ENCODE data around the gene PTK6.
"Not testable (repeated sequence)": the region's sequence is repeated elsewhere in the genome, so short reads cannot be mapped to it uniquely, and the experiment has no call there.

The PTK6 gene

DNA sequence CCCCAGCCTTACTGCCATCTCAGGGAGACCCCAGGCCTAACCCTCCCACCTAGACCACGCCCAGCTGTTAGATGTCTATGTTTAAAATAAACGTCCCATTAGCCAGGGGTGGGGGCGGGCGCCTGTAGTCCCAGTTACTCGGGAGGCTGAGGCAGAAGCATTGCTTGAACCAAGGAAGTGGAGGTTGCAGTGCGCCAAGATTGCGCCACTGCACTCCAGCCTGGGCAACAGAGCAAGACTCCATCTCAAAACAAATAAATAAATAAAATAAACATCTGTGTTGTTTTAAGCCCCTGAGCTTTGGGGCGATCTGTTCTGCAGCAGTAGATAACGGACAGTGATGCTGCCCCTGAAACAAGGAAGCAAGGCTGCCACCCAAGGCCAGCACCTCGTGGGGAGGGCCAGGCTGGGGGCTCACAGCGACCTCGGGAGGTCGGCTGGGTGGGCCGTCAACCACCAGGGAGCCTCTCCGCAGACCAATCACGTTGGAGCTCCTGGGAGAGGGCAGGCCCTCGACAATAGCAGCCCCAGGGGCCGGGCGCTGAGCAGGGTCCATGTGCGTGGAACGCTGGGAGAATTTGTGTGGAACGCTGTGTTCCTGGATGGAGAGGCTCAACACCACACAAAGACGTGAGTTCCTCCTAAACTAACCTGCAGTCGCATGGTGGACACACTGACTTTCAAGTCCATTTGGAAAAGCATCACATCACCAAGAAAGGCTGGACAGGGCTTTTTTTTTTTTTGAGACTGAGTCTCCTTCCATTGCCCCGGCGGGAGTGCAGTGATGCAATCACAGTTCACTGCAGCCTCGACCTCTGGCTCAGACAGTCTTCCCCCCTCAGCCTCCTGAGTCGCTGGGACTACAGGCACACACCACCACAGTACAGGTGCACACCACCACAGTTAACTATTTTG, 37.9 kb upstream of the PTK6 start:
- peak overlapping the region; percentile 12 for H3K27ac ChIP-seq (ENCODE audit: low read depth, low read length)
- H3K4me3 ChIP-seq (ENCODE audit: low read depth in 1 of 2, low read length in 2 of 2) = peak overlapping the region in 1 of 2 donors; percentile 55
- H3K27me3 ChIP-seq (ENCODE audit: control insufficient read depth in 1 of 2, insufficient read depth in 2 of 2, low read length in 2 of 2) = no peaks in the 10 kb centered on the region
- H3K9me3 ChIP-seq (ENCODE audit: low read length) = no peaks in the 10 kb centered on the region
- no peak overlapping the region for H3K9ac ChIP-seq (ENCODE audit: low read length)
- H3K4me1 ChIP-seq (ENCODE audit: insufficient read depth, low read length) = peaks cover 12% of the 10 kb centered on the region
- H3K36me3 ChIP-seq (ENCODE audit: insufficient read depth, low read length) = no peaks in the 10 kb centered on the region

- H3K9ac ChIP-seq (ENCODE audit: low read length) = peak within 1 kb of the TSS; percentile 87
- peaks cover 12% of the 10 kb centered on the region for H3K4me1 ChIP-seq (ENCODE audit: insufficient read depth, low read length)
- H3K9me3 ChIP-seq (ENCODE audit: low read length) = no peaks in the 10 kb centered on the region
- peak within 1 kb of the TSS; percentile 68 for H3K27ac ChIP-seq (ENCODE audit: low read depth, low read length)
- H3K27me3 ChIP-seq (ENCODE audit: control insufficient read depth in 1 of 2, insufficient read depth in 2 of 2, low read length in 2 of 2) = no peaks in the 10 kb centered on the region
- H3K4me3 ChIP-seq (ENCODE audit: low read depth in 1 of 2, low read length in 2 of 2) = peak within 1 kb of the TSS; percentile 74 to 87
- H3K36me3 ChIP-seq (ENCODE audit: insufficient read depth, low read length) = no peaks in the 10 kb centered on the region
Measured at GRCh38 chr20:63574156-63574828, 37.1 kb upstream of the PTK6 start, which contains the start of gene HELZ2. Gene HELZ2 (minus strand): TSS chr20:63574239. CDS start chr20:63572385, 1,854 bp downstream.

GRCh38 chr20:63573647-63574131, 36.5 kb upstream of the PTK6 start:
- Histone ChIP-seq H3K4me1 (ENCODE audit: insufficient read depth, low read length) (peaks cover 12% of the 10 kb centered on the region), H3K4me3 (ENCODE audit: low read depth in 1 of 2, low read length in 2 of 2) (peak overlapping the region; percentile 74 to 87), H3K27ac (ENCODE audit: low read depth, low read length) (peak overlapping the region; percentile 68), H3K9ac (ENCODE audit: low read length) (peak overlapping the region; percentile 87), H3K27me3 (ENCODE audit: control insufficient read depth in 1 of 2, insufficient read depth in 2 of 2, low read length in 2 of 2) (no peaks in the 10 kb centered on the region), H3K36me3 (ENCODE audit: insufficient read depth, low read length) (no peaks in the 10 kb centered on the region), H3K9me3 (ENCODE audit: low read length) (no peaks in the 10 kb centered on the region)

- H3K27me3 ChIP-seq (ENCODE audit: control insufficient read depth in 1 of 2, insufficient read depth in 2 of 2, low read length in 2 of 2) = no peaks in the 10 kb centered on the region
- H3K36me3 ChIP-seq (ENCODE audit: insufficient read depth, low read length) = no peaks in the 10 kb centered on the region
- H3K9ac ChIP-seq (ENCODE audit: low read length) = peak overlapping the region; percentile 87
- peak overlapping the region; percentile 74 to 87 for H3K4me3 ChIP-seq (ENCODE audit: low read depth in 1 of 2, low read length in 2 of 2)
- H3K9me3 ChIP-seq (ENCODE audit: low read length) = no peaks in the 10 kb centered on the region
- peak overlapping the region; percentile 68 for H3K27ac ChIP-seq (ENCODE audit: low read depth, low read length)
- H3K4me1 ChIP-seq (ENCODE audit: insufficient read depth, low read length) = peaks cover 12% of the 10 kb centered on the region
Measured at GRCh38 chr20:63572788-63573646, 35.8 kb upstream of the PTK6 start.

DNA sequence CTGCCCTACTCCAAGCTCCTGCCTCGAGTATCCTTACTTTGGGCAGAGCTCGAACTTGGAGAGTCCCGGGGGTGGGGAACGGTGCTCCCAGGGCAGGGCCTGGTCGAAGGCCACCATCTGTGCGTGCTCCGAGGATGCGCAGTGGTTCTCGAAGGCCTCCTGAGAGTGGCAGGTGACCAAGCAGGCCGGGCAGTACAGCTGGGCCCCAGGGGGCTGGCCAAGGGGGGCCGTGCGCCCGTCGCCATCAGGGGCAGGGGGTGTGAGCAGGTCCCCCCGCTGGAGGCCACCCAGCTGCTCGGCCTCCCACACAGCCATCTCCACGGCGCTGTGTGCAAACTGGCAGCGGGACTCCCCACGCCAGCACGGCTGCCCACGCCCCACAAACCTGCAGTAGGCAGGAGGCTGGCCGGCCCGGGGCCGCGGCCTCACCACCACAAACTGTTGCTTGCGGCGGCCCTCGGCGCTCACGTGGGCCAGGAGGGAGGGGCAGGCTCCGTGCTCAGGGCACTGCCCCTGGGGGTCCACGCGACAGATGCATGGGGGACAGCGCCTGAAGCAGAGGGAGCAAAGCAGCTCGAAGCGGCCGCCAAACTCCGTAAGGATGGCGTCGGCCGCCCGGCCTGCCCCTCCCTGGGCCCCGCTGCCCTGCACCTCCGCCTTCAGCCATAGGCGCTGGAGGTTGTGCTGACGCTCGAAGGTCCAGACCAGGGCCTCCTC, 35.1 kb upstream of the PTK6 start:
- Histone ChIP-seq H3K36me3 (ENCODE audit: insufficient read depth, low read length) (no peaks in the 10 kb centered on the region), H3K27me3 (ENCODE audit: control insufficient read depth in 1 of 2, insufficient read depth in 2 of 2, low read length in 2 of 2) (no peaks in the 10 kb centered on the region), H3K4me1 (ENCODE audit: insufficient read depth, low read length) (peaks cover 9% of the 10 kb centered on the region), H3K4me3 (ENCODE audit: low read depth in 1 of 2, low read length in 2 of 2) (no peak overlapping the region), H3K9me3 (ENCODE audit: low read length) (no peaks in the 10 kb centered on the region), H3K9ac (ENCODE audit: low read length) (no peak overlapping the region), H3K27ac (ENCODE audit: low read depth, low read length) (no peak overlapping the region)

DNA sequence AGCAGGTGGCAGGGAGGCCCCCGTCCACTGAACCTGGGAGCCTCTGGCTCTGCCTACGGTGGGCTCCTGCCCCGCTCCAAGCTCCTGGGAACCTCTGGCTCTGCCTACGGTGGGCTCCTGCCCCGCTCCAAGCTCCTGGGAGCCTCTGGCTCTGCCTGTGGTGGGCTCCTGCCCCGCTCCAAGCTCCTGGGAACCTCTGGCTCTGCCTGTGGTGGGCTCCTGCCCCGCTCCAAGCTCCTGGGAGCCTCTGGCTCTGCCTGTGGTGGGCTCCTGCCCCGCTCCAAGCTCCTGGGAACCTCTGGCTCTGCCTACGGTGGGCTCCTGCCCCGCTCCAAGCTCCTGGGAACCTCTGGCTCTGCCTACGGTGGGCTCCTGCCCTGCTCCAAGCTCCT, 33.9 kb upstream of the PTK6 start:
- not testable (repeated sequence) for H3K27me3 ChIP-seq (ENCODE audit: control insufficient read depth in 1 of 2, insufficient read depth in 2 of 2, low read length in 2 of 2); H3K9ac ChIP-seq (ENCODE audit: low read length); H3K27ac ChIP-seq (ENCODE audit: low read depth, low read length); H3K9me3 ChIP-seq (ENCODE audit: low read length); H3K4me3 ChIP-seq (ENCODE audit: low read depth in 1 of 2, low read length in 2 of 2); H3K36me3 ChIP-seq (ENCODE audit: insufficient read depth, low read length); H3K4me1 ChIP-seq (ENCODE audit: insufficient read depth, low read length)

- H3K9me3 ChIP-seq (ENCODE audit: low read length) = no peaks in the 10 kb centered on the region
- H3K9ac ChIP-seq (ENCODE audit: low read length) = no peak overlapping the region
- no peak overlapping the region for H3K27ac ChIP-seq (ENCODE audit: low read depth, low read length)
- no peaks in the 10 kb centered on the region for H3K36me3 ChIP-seq (ENCODE audit: insufficient read depth, low read length)
- H3K4me3 ChIP-seq (ENCODE audit: low read depth in 1 of 2, low read length in 2 of 2) = no peak overlapping the region
- peaks cover 9% of the 10 kb centered on the region for H3K4me1 ChIP-seq (ENCODE audit: insufficient read depth, low read length)
- no peaks in the 10 kb centered on the region for H3K27me3 ChIP-seq (ENCODE audit: control insufficient read depth in 1 of 2, insufficient read depth in 2 of 2, low read length in 2 of 2)
Measured at GRCh38 chr20:63570281-63571086, 33.3 kb upstream of the PTK6 start.

- Histone ChIP-seq H3K4me1 (ENCODE audit: insufficient read depth, low read length) (peaks cover 9% of the 10 kb centered on the region), H3K27me3 (ENCODE audit: control insufficient read depth in 1 of 2, insufficient read depth in 2 of 2, low read length in 2 of 2) (no peaks in the 10 kb centered on the region), H3K9me3 (ENCODE audit: low read length) (no peaks in the 10 kb centered on the region), H3K4me3 (ENCODE audit: low read depth in 1 of 2, low read length in 2 of 2) (no peak overlapping the region), H3K36me3 (ENCODE audit: insufficient read depth, low read length) (no peaks in the 10 kb centered on the region), H3K9ac (ENCODE audit: low read length) (no peak overlapping the region), H3K27ac (ENCODE audit: low read depth, low read length) (no peak overlapping the region)
Measured at GRCh38 chr20:63568986-63569949, 32.1 kb upstream of the PTK6 start.

GRCh38 chr20:63568170-63568981, 31.2 kb upstream of the PTK6 start:
- Histone ChIP-seq H3K9me3 (ENCODE audit: low read length) (no peaks in the 10 kb centered on the region), H3K36me3 (ENCODE audit: insufficient read depth, low read length) (no peaks in the 10 kb centered on the region), H3K4me1 (ENCODE audit: insufficient read depth, low read length) (peaks cover 6% of the 10 kb centered on the region), H3K27me3 (ENCODE audit: control insufficient read depth in 1 of 2, insufficient read depth in 2 of 2, low read length in 2 of 2) (no peaks in the 10 kb centered on the region), H3K27ac (ENCODE audit: low read depth, low read length) (no peak overlapping the region), H3K9ac (ENCODE audit: low read length) (no peak overlapping the region), H3K4me3 (ENCODE audit: low read depth in 1 of 2, low read length in 2 of 2) (no peak overlapping the region)
